Head of caudate nucleus (tissue), 42 donors: ENCODE results near the gene SPANXA1.
A peak's percentile ranks its signal among the peaks of the same experiment; 100 is the strongest.
"Not testable (repeated sequence)": the region's sequence is repeated elsewhere in the genome, so short reads cannot be mapped to it uniquely, and the experiment has no call there.

ENCODE experiments used
- DNase-seq, 42 donors: peaks; one replicate each; pipeline versions ENCODE4 v3.0.0 to v3.0.0-alpha.2; 2020 to 2021; ENCODE audit warnings: mixed read lengths in 7 of 42
- intact Hi-C: fragments of 100-400 bp; cut with DNase I; formaldehyde crosslinking; loops from one replicate; pipeline ENCODE4 v1.15.0; 2022

The SPANXA1 gene

DNA sequence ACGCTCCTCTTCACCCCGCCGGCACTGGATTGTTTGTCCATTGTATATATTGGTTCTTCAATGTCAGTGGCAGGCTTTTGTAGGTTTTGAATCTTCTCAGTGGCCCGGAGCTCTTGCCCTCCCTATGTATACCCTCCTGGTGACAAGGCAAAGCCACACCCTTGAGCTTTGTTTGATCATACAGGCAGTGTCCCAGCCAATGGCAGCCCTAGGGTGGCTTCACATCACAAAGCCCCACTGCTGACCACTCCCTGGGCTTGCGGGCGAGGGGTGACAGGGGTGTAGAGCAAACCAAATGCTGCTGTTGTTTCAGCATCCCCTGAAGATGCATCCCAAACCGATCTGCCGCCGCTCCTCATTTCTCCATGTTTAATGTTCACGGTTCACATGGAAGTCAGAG, at the start of gene SPANXA1:
TSS of gene SPANXA1 (minus strand) at position 101 of the 400 bp plus-strand sequence. CDS start at position 41, 60 bp downstream.
- DNase-seq, intact Hi-C loops: not testable (repeated sequence)

- no peak for DNase-seq
- intact Hi-C loops: no loop called here
These were observed 47.6 kb upstream of the SPANXA1 start for GRCh38 chrX:141632124-141632523.

DNA sequence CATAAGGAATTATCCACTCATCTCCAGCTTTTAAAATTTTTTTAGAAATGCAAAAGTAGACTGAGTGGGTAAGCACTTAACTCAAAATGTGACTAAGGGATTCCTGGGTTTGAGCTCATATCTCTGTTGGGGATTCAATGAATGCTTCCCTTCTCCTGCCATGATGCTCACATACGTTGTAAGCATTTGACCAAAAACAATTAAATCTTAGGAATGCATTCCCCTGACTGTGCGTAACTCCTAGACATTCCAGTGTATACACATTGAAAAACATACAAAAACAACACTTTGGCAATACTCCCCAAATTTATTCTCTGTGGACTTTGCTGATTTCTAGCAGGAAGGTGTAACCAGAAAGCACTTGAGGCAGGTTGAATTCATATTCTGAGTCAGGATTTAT, 34.8 kb upstream of the SPANXA1 start:
- intact Hi-C loops: no loop called here
- DNase-seq: no peak

DNA sequence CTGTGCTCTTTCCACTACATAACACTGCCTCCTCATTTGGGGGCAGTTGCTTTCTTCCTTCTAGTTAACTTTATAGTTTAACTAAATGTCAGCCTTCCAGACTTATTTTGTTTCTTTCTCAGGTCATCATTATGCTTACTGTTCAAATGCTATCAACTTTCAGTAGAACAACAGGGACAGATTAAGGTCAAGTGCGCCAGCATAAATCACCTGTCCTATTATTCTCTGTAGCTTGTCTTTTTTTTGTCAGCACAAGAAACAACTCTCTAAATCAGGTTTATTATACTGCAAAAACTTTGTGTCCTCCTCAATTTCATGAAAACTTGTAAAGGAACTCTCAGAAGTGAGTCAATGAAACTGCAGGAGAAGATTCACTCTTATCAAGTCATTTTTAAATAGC, 24.6 kb upstream of the SPANXA1 start:
- DNase-seq: no peak
- intact Hi-C loops: no loop called here

- DNase-seq, intact Hi-C loops: not testable (repeated sequence)
These were observed 4.9 kb upstream of the SPANXA1 start, which contains the start of gene SPANXA2 for GRCh38 chrX:141589408-141589807. TSS of gene SPANXA2 (plus strand) at chrX:141589708. CDS start at chrX:141589768, 60 bp downstream.

DNA sequence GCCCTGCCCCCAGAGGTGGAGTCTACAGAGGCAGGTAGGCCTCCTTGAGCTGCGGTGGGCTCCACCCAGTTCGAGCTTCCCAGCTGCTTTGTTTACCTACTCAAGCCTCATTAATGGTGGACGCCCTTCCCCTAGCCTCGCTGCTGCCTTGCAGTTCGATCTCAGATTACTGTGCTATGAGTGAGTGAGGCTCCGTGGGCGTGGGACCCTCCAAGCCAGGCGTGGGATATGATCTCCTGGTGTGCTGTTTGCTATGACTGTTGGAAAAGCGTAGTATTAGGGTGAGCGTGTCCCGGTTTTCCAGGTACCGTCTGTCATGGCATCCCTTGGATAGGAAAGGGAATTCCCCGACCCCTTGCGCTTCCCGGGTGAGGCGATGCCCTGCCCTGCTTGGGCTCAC, 42.0 kb downstream of the SPANXA1 start:
- peak in 1 of 42 donors; percentile 12 for DNase-seq
- intact Hi-C loops: not testable (repeated sequence)
